ENCODE measurements around the gene REM1.

Gene REM1

GRCh38 chr20:31523361-31524283 lies 48.5 kb downstream of the REM1 start:
- DNase-seq: no peak

- DNase-seq: no peak
These were observed 52.2 kb downstream of the REM1 start for GRCh38 chr20:31527266-31527665.
